GM15510 (cell line): ENCODE measurements around the gene TMEM271.

ENCODE experiments used
- POLR2A ChIP-seq: IDR thresholded peaks from 3 replicates; pipeline ENCODE4 v1.6.1; 2011; ENCODE audit warnings: borderline replicate concordance; ENCODE audit not compliant: insufficient read length; ENCODE audit errors: extremely low read depth

The TMEM271 gene

DNA sequence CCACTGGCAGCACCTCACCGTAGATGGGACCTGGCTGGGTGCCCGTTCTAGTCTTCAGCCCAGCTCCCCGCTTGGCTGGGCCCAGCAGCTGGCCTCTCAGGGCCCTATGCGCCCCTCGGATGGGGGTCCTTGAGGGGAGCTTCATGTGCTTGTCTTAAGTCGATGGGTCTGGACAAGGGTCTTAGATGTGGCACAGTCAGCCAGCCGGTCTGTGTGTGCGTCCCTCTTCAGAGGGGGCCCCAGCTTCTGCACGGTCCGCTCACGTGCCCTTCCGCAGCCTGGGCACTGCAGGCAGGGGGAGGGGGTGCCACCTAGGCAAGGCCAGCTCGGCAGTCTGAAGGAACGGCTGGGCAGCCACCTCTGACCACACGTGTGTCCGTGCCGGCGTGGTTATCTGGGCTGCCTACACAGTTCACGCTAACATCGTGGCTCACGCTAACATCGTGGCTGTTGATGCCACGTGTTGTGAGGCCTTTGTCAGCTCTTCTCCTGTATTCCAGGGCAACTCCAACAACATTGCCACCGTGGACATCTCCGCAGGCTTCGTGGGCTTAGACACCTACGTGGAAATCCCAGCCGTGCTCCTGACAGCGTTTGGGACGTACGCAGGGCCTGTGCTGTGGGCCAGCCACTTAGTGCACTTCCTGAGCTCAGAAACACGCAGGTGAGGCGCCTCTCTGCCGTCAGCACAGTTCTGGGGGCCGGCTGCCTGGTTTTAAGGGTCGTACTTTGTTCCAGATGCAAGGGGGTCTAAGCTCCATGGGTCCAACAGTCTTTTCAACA lies 42.6 kb downstream of the TMEM271 start:
- TF ChIP-seq POLR2A: no peak

DNA sequence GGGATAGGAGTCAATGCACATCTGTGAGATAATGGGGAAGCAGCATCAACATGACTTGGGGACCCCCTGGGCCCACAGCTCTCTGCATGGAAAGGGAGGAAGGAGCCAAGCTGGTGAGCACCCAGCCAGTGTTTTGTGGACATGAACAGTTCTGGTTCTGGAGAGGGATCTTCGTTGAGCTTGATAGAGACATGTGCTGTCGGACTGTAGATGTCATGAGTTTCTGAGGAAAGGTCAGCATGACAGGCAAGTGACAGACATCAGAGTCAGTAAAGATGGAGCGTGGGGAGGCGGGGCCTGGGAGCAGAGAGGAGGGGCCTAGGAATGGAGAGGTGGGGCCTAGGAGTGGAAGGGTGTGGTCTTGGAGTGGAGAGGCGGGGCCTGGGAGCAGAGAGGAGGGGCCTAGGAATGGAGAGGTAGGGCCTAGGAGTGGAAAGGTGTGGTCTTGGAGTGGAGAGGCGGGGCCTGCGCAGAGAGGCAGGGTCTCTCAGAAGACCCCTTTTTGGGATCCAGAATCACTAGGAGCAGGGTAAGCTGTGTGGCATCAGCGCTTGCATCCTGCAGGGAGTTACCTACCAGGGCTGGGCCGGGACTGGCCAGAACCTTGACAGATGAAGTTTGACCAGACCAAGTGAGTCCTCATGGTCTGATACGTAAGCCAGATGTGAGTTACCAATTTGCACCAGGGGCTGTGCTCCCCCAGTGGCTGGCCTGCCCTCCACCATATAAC lies 43.3 kb downstream of the TMEM271 start:
- TF ChIP-seq POLR2A: no peak

DNA sequence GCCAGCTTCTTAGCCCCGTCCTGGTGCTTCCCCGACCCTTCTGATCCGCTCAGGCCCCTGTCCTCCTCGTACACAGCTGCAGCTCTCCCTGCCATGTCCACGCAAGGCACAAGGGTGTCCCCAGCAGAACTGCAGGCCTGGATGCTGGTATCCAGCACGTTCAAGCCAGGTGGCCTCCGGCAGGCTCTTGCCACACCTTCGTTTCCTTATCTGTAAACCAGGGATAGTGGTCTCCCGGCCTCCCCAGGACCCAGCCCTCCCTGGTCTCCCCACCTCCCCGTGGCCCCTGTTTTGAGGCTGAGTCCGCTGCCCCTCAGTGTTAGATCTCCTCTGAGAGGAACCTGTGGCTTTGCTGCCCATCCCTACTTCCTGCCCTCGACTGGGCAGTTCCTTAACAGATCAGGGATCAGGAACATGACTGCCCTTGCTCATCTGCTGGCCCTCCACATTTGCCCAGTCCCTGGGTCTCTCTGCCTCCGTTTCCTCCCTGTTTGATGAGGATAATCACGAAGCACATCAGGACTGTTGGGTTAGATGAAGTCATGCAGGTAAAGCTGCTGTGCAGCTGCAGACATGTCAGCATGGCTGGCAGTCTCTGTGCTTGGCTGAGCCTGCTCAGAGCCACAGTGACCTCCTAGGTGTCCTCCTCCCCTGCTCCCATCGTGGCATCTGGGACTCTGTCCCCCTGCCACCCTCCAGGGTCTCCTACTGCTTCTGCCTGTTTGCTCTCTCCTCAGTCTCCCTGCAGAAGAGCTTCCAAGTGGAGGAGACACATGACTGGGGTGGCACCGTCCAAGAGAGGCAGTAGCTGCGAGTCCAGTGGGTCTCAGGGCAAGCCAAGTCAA lies 44.2 kb downstream of the TMEM271 start:
- TF ChIP-seq POLR2A: no peak

- TF ChIP-seq POLR2A: no peak
Observed at GRCh38 chr4:531076-531475, 45.0 kb downstream of the TMEM271 start.

DNA sequence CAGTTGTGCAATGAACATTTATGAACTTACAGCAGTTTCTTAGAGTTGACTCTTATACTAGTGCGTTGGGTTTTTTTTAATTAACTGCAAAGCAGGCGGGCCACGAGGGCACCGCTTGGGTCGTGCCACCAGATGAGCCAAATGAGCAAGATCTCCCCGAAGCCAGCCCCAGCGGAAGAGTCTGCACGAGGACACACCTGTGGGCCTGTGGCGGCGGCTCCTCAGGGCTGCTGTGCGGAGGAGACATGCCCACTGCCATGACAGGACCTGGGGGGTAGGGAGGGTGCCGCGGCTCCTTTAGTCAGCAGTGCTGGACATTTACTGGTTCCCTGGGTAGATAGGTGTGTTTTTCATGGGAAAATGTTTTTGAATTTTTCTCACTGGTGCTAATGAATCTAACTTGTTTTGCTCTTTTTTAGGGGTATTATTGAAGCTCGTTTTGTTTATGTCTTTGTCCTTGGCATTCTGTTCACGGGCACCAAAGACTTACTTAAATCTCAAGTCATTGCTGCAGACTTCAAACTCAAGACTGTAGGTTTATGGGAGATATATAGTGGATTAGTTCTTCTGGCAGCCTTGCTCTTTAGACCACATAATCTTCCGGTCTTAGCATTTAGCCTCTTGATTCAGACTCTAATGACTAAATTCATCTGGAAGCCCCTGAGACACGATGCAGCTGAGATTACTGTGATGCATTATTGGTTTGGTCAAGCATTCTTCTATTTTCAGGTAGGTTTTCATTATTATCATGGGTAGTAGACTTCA lies 45.9 kb downstream of the TMEM271 start:
- no peak for TF ChIP-seq POLR2A

GRCh38 chr4:529563-529962 lies 46.5 kb downstream of the TMEM271 start:
- no peak for TF ChIP-seq POLR2A

GRCh38 chr4:528835-529234 lies 47.3 kb downstream of the TMEM271 start:
- TF ChIP-seq POLR2A: no peak

- no peak for TF ChIP-seq POLR2A
Observed at GRCh38 chr4:528296-528695, 47.8 kb downstream of the TMEM271 start.

DNA sequence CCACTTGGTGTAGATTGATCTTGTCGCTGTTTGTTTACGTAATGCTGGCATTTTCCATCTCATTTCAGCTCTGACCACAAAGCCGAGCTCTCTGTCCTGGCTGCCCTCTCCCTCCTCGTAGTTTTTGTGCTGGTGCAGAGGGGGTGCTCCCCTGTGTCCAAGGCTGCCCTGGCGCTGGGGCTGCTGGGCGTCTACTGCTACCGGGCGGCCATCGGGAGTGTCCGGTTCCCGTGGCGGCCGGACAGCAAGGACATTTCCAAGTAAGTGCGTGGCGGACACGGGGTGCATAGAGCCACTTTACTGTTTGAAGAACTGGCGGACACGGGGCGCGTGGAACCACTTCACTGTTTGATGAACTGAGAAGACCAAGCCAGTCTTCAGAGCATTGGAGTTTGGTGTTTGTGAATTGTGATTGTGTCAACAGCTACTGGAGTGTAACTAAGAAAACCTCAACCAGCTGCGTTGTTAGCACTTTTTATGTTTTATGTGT lies 49.1 kb downstream of the TMEM271 start:
- TF ChIP-seq POLR2A: no peak

DNA sequence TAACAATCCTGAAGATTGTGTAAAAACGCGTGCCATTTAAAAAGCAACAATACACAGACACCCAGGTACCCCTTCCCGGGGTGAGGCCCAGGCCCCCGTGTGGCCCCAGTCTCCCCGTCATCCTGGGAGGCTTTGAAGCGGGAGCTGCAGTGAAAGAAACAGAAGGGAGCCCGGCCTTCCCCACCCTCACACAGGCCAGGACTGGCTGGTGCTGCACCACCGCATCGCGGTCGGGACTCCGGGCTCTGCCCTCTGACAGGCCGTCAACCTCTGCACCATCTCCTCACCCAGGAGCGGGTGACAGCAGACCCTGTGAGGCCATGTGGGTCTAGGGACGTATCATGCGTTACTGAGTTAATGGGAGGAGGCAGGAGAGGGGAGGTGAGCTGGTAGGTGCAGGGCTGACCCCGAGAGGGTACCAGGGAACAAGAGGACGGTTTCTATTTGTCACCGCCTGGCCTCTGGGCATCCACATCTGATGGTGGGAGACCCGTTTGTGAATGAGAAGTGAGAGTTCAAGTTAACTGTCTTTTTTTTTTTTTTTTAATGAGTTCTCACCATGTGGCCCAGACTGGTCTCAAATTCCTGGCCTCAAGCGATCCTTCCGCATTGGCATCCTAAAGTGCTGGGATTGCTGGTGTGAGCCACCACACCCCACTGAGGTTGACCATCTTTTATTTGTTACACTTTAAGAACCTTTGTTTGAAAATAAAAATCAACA lies 49.7 kb downstream of the TMEM271 start:
- TF ChIP-seq POLR2A: no peak

DNA sequence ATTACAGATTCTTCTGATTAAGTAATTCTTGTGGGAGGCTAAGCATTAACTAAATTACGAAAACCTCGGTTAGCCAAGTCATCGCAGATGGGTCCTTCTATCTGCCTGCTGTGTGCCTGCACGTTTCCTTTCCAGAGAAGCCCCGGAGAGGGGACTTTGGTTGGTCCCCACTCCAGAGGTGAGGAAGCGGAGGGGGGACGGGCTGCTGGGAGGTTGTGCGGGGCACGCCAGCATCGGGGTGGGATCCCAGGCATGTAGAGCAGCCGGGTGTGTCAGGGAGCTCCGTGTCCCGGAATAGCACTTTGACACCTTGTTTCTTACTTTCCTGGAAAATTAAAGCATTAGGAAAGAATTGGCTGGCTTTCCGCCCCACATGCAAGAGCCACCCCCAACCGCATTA lies 50.4 kb downstream of the TMEM271 start:
- no peak for TF ChIP-seq POLR2A

- no peak for TF ChIP-seq POLR2A
Observed at GRCh38 chr4:524196-524595, 51.9 kb downstream of the TMEM271 start.
